Astrocyte (in vitro differentiated cells and primary cell): ENCODE measurements around the gene NAA10.

ENCODE experiments used
- CTCF ChIP-seq: IDR thresholded peaks from 2 replicates; pipeline ENCODE4 v1.5.1; 2011; ENCODE audit warnings: low read depth, mild to moderate bottlenecking, inconsistent platforms, low read length, moderate library complexity; ENCODE audit not compliant: insufficient read depth
- EZH2 ChIP-seq: IDR thresholded peaks from 2 replicates; pipeline ENCODE4 v1.6.1; 2012; ENCODE audit warnings: mild to moderate bottlenecking, low read length, inconsistent platforms; ENCODE audit not compliant: insufficient read depth

GRCh38 chrX:153882086-153882498, 52.7 kb downstream of the NAA10 start:
- TF ChIP-seq CTCF (no peak), EZH2 (no peak)
